Stimulated activated CD8-positive, alpha-beta memory T cell treated with anti-CD3 and anti-CD28 coated beads, Interleukin-4, amount 100 ng/mL, for 24 hours (primary cell): Measurements from ENCODE around the gene CAPRIN2.

Experiments
- DNase-seq: peaks from one replicate; pipeline ENCODE4 v3.0.0-alpha.2; 2020; ENCODE audit warnings: low read depth

The CAPRIN2 gene, protein sequence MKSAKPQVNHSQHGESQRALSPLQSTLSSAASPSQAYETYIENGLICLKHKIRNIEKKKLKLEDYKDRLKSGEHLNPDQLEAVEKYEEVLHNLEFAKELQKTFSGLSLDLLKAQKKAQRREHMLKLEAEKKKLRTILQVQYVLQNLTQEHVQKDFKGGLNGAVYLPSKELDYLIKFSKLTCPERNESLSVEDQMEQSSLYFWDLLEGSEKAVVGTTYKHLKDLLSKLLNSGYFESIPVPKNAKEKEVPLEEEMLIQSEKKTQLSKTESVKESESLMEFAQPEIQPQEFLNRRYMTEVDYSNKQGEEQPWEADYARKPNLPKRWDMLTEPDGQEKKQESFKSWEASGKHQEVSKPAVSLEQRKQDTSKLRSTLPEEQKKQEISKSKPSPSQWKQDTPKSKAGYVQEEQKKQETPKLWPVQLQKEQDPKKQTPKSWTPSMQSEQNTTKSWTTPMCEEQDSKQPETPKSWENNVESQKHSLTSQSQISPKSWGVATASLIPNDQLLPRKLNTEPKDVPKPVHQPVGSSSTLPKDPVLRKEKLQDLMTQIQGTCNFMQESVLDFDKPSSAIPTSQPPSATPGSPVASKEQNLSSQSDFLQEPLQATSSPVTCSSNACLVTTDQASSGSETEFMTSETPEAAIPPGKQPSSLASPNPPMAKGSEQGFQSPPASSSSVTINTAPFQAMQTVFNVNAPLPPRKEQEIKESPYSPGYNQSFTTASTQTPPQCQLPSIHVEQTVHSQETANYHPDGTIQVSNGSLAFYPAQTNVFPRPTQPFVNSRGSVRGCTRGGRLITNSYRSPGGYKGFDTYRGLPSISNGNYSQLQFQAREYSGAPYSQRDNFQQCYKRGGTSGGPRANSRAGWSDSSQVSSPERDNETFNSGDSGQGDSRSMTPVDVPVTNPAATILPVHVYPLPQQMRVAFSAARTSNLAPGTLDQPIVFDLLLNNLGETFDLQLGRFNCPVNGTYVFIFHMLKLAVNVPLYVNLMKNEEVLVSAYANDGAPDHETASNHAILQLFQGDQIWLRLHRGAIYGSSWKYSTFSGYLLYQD

GRCh38 chr12:30754750-30755394 is at the start of gene CAPRIN2:
Gene CAPRIN2, minus strand, starts transcription at chr12:30754951. Its CDS starts 1,431 bp downstream, at chr12:30753520.
- DNase-seq: peak; percentile 94

- no peak for DNase-seq
Observed at GRCh38 chr12:30797689-30798088, 42.9 kb upstream of the CAPRIN2 start.

- no peak for DNase-seq
Observed at GRCh38 chr12:30796891-30797371, 42.2 kb upstream of the CAPRIN2 start.

DNA sequence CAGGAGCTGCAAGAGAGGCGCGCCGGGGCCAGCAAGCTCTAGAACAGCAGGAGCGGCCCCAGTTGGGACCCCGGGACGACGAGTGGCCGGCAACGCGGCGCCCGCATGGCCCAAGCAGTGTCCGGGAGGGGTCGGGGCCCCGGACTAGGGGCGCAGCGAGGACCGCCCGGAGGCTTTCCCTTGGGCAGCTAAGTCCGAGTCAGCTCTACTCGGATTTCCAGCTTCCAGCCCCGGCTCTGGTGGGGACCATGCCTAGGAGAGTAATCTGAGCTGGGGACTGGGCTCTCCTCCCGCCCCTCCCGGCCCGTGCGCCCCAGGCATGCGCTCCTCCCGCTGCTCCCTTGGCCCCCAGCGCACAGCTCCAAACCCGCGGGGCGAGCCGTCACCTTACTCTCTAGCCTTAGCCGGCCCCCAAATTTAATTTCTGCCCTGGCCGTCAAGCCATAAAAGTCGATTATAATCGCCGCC is 41.6 kb upstream of the CAPRIN2 start:
- no peak for DNase-seq

DNA sequence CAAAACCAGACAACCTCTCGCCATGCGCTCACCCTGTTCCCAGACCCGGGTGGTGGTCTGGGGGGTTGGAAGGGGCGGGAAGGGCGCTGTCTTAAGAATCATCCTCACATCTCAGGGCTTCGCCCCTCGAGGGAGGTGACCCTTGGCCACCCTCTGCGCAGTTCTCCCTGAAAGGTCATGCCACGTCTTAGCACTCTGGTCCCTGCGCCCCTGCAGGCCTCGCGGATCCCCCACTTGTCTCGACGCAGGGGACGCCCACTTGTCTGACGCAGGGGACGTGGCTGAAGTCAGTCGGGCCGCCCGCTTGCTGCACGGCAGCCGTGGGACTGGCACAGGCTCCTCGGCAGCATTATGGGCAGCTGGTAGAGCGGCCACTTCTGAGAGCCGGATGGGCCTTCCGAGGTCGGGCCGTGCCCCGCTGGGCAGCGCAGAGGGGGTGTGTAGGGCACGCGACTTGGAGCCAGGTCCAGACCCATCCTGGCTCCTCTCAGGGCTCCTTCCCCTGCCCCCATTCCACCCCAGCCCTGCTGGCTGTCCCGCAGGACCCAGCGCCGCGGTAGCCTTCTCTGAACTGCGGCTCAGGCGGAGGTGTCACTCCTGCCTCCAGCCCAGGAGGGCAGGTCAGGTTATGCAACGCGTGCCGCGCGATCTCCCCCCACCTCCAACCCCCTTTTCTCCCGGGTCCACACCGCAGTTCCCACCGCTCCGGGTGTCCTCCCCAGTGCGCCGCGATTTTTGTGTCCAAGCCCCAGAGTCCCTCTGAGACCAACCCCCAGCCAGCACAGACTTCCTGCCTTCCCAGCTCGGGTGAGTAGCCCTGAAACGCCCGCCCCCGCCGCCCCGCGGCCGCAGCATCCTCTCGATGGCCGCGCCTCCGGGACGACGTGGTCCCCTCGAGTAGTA is 40.9 kb upstream of the CAPRIN2 start:
- peak; percentile 53 for DNase-seq

DNA sequence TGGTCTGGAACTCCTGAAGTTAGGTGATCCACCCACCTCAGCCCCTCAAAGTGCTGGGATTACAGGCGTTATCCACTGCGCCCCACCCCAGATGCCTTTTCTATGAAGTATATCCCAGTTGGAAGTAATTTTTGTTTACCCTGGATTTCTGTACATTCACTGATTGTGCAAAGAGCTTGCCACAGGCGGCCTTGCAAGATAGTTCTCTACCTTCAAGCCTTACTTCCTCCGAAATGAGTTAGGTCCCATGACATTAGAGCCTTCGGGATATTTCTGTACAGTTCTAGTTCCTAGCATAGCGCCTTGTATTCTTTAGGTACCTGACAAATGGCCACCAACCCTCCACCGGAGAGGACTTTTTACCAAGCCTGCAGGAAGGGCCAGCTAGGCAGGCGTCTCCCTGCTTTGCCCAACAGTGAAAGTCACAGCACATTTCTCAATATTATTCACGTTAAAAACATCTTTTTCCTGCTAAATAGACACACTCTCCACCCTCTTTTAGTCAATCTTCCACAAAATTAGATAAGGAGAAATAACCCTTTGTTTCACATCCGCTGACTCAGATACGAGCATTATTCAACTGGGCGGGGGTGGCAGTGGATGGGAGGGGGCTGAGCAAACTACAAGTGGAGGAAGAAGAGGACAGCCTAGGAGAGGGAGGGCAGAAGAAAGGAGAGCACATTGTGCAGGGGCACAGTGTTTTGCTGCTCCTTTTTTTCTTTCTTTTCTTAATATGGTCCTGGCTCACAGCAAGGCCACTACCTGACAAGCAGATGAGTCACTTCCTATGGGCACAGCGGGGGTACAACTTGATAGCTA is 40.0 kb upstream of the CAPRIN2 start:
- DNase-seq: no peak

- no peak for DNase-seq
Observed at GRCh38 chr12:30794020-30794419, 39.3 kb upstream of the CAPRIN2 start.

DNA sequence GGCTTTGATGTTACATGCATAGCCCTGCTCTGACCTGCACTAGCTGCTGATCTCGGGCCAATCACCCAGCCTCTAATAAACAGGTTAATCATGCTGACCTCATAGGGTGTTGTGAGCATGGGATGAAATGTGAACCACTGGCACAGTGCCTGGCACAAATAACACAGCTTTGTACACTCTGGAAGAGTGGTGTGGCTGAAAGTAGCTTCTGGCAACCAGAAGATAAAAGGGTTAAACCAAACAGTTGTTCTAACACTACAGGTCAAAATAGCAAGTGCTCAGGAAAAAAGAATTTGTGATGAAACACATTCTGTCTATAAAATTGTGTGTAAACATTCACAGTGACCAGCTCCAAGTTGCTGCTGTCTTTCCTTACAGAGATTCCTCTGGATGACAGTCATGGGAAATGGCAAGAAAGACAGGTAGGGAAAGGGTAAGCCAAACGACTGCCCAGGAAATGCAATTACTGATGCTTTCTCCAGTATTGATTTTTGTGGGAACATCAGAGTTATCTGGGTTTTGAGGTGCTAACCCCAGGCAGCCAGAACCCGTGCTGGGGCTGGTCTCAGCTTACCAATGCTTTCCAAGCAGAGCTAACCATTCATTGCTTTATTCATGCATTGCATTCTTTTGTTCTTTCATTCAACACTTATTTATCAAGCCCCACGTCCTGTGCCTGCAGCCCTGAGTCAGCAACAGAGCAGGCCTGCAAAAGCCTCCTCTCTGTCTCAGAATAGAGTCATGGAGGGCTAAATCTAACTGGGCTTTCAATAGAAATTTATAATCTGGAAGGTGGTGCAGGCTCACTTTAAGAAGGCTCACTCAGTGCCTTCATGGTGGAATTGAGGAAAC is 38.1 kb upstream of the CAPRIN2 start:
- DNase-seq: no peak

- DNase-seq: no peak
Observed at GRCh38 chr12:30792085-30792484, 37.3 kb upstream of the CAPRIN2 start.

GRCh38 chr12:30788754-30789153 is 34.0 kb upstream of the CAPRIN2 start:
- DNase-seq: no peak

- DNase-seq: no peak
Observed at GRCh38 chr12:30785630-30786029, 30.9 kb upstream of the CAPRIN2 start.

GRCh38 chr12:30784508-30784907 is 29.8 kb upstream of the CAPRIN2 start:
- no peak for DNase-seq

GRCh38 chr12:30783946-30784345 is 29.2 kb upstream of the CAPRIN2 start:
- DNase-seq: no peak

DNA sequence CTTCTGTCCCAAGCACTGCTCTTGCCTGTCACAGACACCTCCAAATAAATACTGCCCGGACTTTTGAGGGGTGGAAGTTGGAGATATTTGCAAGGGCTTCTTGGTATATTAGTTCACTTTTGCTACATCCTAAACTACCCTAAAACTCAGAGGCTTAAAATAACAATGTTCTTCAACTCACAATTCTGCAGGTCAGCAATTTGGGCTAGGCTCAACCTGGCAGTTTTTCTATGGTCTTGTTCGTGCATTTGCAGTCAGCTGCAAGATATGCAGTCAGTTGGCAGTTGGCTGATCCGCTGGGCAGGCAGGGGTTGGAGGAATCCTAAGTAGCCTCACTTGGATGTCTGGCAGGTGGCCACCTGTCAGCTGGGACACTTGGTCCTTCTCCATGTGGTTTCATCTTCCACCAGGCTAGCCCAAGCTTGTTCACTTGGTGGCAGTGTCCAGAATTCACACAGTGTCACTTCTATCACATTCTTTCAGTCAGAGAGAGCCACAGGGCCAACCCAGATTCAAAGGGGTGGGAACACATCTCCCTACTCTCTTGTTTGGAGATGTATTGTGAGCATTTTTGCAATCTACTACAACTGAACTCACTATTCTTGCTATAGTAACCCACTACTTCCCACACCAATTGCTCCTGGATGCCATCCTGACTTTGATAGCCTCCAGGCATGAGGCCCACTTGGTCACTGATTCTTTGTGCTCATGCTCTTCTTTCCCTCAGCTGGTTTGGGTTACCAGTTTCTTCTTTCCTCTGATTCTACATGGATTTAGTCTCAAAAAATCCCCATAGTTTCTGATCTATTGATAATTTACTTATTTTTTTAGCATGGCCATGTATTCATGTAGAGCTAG is 27.8 kb upstream of the CAPRIN2 start:
- no peak for DNase-seq

DNA sequence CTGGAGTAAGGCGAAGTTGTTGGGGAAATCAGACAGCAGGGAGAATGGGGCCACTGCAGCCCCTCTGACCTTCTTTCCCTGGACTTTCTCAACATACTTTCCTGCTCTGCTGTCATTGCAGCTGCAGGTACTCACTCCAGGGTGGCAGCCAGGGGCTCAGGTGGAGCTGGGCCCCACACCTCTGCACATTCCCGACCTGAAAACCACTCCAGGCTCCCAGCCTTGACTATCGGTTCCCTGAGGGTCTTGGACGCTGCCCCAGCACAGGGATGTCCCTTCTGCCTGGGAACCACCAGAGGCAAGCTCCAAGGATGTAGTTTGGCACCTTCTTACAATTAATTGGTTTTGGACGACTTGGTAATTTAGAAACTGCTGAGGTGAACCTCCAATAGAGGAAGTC is 24.8 kb upstream of the CAPRIN2 start:
- no peak for DNase-seq

DNA sequence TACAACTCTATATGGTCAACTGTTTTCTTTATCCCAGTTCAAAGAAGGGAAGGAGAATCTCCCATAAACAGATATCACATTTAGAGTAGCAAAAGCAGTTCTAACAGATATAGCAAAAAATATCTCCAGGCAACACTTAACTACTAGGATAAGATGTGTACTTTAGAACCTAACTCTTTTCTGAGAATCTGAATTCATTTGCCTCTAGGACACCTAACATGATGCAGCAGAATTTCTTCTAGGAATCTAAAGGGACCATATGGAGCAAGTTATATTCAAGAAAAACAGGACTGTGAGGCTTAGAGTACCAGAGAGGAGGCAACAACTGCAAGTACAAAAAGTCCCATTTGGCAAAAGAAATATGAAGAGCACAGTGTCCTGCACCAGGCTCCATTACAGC is 24.4 kb upstream of the CAPRIN2 start:
- DNase-seq: no peak

DNA sequence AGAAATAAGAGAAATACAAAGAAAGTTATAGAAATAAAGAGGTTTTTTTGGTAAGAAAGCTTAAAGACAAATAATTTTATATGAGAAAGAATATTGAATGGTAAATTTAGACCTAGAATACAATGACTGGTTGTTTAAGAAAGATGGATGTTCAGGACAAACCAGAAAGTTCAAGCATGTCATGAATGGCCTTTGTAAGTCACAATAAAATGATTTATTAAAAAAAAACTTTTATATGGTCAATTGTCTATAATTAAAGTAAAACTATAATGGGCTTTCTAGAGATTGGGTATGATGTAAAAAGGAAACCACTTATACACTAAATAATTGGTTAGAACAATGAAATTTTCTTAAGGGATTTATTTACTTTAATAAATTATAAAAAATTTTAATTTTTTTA is 19.8 kb upstream of the CAPRIN2 start:
- DNase-seq: no peak

DNA sequence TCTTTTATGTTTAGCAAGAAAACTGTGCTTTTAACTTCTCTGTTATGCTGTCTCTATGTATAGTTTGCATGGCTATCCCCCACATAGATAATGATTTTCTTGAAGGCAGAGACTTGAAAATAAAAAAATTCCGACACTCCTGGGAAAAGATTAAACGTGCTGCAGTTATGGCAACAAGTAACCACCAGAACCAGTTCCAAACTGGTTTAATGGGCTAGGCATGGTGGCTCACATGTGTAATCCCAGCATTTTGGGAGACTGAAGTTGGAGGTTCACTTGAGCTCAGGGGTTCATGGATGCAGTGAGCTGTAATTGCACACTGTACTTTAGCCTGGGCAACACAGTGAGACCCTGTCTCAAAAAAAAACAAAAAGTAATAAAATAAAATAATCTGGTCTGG is 15.1 kb upstream of the CAPRIN2 start:
- no peak for DNase-seq
